ENCODE data around the gene MICA.
"Not testable (repeated sequence)": the region's sequence is repeated elsewhere in the genome, so short reads cannot be mapped to it uniquely, and the experiment has no call there.

The MICA gene

GRCh38 chr6:31383149-31383548 lies 20.2 kb upstream of the MICA start:
- DNase-seq = no peak

GRCh38 chr6:31385041-31385440 lies 18.4 kb upstream of the MICA start:
- DNase-seq = no peak

GRCh38 chr6:31386099-31386498 lies 17.3 kb upstream of the MICA start:
- DNase-seq = no peak

GRCh38 chr6:31386977-31387376 lies 16.4 kb upstream of the MICA start:
- DNase-seq = no peak

GRCh38 chr6:31388916-31389801 lies 14.2 kb upstream of the MICA start:
- DNase-seq = not testable (repeated sequence)

GRCh38 chr6:31389802-31390132 lies 13.6 kb upstream of the MICA start:
- not testable (repeated sequence) for DNase-seq

- DNase-seq = no peak
These were observed 9.5 kb upstream of the MICA start for GRCh38 chr6:31393932-31394331.

- DNase-seq = no peak
These were observed 9.0 kb upstream of the MICA start for GRCh38 chr6:31394381-31394780.

GRCh38 chr6:31395832-31396231 lies 7.6 kb upstream of the MICA start:
- no peak for DNase-seq

- no peak for DNase-seq
These were observed 6.8 kb upstream of the MICA start for GRCh38 chr6:31396422-31397152.

GRCh38 chr6:31397153-31397499 lies 6.3 kb upstream of the MICA start:
- DNase-seq = not testable (repeated sequence)

- no peak for DNase-seq
These were observed 5.4 kb upstream of the MICA start for GRCh38 chr6:31397901-31398525.

GRCh38 chr6:31399589-31400466 lies 3.6 kb upstream of the MICA start:
- DNase-seq = no peak

- DNase-seq = peak; percentile 26
These were observed 2.7 kb upstream of the MICA start for GRCh38 chr6:31400467-31401289.

- no peak for DNase-seq
These were observed 2.0 kb upstream of the MICA start for GRCh38 chr6:31401403-31401802.

GRCh38 chr6:31402324-31403282 lies 792 bp upstream of the MICA start:
- no peak for DNase-seq

- not testable (repeated sequence) for DNase-seq
These were observed 618 bp downstream of the MICA start for GRCh38 chr6:31404061-31404364.

GRCh38 chr6:31405996-31406395 lies 2.6 kb downstream of the MICA start:
- DNase-seq = no peak

GRCh38 chr6:31407699-31408098 lies 4.3 kb downstream of the MICA start:
- DNase-seq = peak; percentile 43

- DNase-seq = no peak
These were observed 9.1 kb downstream of the MICA start for GRCh38 chr6:31412506-31412905.

Data from SIG-M5 (cell line).